GM18861 (cell line): Measurements from ENCODE around the gene PFDN1.
"Not testable (repeated sequence)": the region's sequence is repeated elsewhere in the genome, so short reads cannot be mapped to it uniquely, and the experiment has no call there.

Experiments
- ATAC-seq: cut with Tn5 transposase; IDR thresholded peaks from one replicate; pipeline ENCODE4 v1.9.1; 2021; ENCODE audit not compliant: unreplicated experiment

PFDN1 gene, protein sequence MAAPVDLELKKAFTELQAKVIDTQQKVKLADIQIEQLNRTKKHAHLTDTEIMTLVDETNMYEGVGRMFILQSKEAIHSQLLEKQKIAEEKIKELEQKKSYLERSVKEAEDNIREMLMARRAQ

DNA sequence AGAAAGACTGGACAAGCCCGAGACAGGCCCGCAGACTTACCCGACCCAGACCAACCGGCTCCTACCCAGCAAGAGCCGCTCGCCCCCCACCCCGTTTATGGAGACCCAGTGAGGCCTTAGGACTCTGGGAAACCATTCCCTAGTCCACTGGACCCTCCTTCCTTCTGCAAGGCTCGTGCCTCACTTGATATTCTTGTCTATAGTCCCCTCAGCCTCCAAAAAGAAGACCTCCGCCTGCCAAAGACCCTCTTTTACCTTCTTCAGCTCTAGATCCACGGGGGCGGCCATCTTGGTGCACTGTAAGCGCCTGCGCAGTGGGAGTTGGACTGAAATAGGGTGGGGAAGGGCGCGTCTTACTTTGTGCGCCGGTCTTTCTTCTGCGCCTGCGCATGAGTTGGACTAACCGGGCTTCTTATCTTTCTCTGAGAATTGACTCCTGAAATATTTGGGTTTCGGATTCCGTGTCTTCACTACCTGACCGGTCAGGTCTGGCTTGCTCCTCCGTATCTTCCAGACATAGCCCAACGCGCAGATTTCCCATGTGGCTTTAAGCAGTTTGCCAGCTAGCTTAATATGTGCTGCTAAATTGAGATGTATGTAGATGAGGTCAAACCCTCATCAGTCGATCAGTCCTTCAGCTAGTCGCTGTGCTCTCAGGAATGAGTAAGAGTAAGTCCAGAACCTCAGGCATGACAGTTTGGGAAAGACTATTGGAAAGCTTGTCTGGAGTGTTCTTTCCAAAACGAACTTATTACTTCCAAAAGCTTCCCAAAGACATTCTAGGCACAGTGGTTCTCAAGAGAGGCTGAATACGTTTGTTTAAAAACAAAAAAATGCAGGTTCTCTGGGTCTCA, at the start of gene PFDN1:
TSS of gene PFDN1 (minus strand) at position 316 of the 854 bp plus-strand sequence. CDS start at position 288, 28 bp downstream.
- peak; percentile 90 for ATAC-seq

DNA sequence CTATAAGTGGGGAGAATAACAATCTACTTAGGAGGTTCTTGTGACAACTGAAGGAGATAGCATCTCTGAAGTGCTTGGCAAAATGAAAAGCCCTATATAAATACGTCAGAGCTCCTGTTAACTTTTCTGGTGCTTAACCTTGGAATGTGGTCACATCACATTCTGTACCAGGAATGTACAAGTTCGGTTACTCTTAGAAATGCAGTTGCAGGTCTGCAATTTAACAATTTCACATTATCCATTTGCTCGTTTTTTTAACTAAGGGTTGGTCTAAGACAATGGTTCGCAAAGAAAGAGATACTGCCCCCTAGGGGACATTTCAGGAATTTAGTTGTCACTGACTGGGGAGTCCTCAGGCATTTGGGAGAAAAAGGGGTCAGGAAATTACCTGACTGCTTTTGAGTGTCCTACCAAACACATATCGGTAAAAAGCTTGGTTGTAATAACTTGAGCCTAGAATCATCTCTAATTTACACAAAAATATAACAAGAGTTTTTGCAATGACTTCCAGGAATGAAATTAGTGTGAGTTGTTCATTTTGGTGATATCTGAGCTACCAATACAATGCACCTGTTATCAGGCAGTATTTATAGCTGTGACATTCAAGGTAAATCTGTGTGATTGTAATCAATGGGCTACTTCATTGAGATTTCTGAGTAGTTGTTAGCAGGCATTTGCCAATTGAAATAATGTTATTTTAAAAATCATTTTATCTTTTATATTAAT, 48.9 kb upstream of the PFDN1 start:
- peak; percentile 77 for ATAC-seq

DNA sequence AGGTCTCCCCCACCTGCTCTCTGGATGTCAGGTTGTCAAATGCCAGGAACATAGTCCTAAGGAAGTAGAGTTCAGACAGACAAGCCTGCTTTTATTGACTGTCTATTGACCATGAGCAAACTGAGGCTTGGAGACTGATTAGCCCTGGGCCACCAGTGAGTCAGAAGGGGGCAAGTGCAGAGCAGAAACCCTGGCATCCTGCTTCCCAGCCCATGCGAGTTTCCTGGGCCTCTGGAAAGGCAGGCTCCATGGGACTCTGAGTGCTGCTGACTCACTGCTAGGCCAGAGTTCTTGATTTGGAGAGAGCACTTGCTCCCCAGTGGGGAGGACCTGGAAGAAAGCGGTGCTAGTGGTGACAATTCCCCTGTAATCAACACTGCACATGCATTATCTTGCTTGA, 46.3 kb upstream of the PFDN1 start:
- ATAC-seq: no peak

DNA sequence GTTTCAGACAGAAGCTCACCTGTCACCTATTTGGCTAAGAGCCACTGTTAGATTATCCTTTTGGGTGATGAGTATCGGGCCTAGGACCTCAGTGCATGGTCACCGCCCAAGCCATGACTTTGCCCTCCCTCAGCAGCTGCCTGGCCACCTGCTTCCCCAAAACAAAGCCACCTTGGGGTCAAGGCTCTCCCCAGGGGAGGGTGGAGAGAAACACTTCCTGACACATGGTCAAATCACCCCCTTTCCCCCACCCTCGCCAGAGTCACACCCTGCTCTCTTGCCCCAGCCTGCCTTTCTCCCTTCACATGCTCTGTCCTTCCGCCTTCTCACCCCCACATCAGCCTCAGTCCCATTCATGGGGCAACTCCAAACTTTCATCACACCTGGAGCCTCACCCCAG, 45.2 kb upstream of the PFDN1 start:
- no peak for ATAC-seq

DNA sequence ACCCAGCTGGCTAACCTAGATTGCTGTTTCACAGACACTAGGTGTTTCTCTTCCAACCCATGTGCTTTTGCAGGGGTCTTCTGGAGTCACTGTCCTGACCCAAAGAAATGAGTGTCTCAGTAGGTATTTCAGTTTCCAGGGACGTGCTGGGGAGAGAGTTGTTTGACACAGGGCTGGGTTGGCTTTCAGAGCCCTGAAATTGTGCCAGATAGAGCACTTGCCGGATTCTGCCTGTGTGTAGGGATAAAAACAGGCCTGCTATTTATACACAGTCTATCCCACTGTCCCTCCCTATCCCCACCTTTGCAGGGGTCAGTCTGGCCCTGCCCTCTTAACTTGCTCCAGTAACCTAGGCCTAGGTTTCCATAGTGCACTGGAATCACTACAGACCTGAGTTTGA, 44.5 kb upstream of the PFDN1 start:
- no peak for ATAC-seq

DNA sequence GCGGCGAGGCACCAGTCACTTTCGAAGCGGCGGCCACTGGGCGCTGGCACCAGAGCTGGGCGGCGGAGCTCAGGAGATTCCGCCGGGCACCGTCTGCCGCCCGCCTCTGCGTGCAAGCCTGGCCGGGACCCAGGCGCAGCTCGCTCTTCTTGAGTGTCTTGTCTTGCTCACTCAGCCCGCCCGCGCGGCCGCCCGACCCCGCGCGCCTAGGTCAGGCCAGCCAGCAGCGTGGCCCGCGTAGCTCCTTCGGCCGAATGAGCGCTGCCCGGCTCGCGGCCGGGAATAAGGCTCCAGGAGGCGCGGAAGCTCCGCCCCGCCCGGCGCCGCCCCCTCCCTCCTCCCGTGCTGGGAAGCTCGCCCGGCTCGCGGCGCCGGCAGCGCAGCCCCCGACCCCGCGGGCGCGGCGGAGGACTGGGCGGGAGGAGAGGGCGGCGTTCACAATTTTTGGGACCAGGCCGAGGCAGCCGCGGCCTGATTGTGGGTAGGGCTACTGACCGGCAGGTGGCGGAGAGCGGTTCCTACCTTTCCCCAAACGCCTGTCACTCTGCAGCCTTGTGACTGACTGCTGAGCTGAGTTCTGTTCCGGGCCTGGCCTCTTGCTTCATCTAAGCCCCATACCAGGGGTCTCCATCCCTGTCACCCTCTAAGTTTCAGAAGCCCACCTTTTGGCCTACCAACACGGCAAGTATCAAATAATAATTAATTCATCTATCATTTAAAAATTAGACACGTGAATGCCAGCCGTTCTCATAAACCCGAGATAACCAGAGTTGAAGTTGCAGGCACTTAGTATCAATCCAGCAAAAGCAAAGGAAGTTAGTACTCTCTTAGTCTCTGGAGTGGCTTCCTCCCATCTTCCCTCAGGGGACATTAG, 43.7 kb upstream of the PFDN1 start, which contains the start of gene HBEGF:
TSS of gene HBEGF (minus strand) at position 256 of the 874 bp plus-strand sequence. CDS start 275 bp downstream, outside the sequence.
- ATAC-seq: peak; percentile 58

DNA sequence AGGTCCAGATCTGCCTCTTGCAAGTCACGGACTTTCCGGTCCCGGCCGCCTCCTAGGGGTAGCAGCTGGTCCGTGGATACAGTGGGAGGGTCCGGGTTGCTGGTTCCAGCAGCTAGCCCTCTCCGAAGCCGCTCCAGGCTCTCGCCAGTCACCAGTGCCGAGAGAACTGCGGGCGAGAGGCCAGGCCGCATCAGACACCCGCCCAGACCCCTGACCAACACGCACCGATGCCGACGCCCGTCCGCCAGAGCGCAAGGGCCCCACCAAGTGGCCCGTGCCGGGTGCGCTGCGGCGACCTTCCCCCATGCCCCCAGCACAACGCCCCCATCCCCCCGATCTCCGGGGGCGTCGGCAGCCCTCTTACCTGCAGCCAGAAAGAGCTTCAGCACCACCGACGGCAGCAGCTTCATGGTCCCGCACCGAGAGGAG, 43.0 kb upstream of the PFDN1 start:
- peak; percentile 4 for ATAC-seq

DNA sequence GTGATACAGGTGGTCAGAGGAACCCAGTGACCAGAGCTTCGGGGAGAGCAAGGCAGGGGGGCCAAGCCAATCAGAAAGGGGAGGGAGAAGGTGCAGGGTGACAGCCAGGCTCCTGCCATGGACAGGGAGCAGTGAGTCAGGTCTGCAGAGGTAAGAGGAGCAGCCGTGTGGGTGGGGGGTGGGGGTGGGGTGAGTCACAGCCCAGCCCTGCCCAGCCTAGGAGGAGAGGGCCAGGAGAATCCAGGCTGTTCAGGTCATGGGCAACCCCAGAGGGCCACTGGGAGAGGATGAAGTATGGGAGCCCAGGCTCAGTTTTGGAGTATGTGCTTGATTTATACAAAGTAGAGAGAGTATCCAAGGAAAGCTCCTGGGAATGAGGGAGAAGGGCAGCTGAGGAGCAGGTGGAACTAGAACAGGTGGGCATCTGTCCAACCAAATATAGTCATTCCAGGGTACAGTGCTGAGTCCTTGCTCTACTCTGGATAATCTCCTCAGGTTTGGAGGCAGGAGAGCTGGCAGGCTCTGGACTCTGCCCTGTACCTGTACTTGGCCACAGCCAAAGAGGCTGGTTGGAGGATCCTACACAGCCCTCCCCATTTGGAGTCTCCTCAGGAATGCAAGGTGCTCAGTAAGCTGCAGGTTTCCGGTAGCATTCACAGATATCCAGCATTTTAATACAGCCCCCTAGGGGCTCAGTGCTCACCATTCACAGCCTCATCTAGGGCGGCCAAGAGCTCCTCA, 42.0 kb upstream of the PFDN1 start:
- no peak for ATAC-seq

DNA sequence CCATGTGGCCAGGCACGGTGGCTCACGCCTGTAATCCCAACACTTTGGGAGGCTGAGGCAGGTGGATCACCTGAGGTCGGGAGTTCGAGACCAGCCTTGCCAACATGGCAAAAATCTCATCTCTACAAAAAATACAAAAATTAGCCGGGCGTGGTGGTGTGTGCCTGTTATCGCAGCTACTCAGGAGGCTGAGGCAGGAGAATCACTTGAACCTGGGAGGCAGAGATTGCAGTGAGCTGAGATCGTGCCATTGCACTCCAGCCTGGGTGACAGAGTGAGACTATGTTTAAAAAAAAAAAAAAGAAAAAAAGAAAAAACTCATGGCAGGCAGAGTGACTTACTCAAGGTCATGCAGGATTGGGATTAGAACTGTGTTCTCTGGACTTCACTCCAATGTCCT, 40.9 kb upstream of the PFDN1 start:
- not testable (repeated sequence) for ATAC-seq

DNA sequence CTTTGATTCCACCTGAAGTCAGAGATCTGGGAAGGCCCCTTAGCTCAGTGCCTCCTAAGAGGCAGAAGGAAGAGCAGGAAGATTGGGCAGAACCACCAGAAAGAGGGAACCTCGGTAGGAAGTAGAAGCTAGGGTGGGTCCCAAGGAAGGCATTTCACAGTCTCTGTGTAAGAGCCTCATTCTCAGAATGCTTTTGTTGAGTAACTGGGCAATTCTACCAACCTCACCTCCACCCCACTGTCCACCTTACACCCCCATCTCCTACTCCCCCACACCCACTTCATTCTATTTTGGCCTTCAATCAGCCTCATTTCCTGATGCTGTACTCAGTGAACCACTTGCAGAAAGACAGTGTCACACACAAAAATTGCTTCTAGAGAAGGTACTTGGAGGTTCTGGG, 40.0 kb upstream of the PFDN1 start:
- no peak for ATAC-seq

DNA sequence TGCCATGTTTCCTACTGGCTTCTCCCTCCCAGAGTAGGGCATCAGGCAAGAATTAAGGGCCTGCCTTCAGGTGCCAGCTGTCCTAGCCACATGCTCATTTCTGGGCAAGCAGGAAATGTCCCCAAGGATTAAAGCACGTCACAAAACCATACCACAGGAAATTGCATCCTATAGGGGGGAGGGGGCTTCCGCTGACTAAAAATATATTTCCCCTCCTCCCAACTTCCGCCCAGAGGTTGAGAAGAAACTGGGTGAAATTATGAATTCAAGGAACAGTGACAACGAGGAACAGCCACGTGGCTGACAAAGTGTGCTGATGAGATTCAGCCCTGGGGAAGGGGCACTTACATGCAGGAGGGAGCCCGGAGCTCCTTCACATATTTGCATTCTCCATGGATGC, 39.4 kb upstream of the PFDN1 start:
- no peak for ATAC-seq

DNA sequence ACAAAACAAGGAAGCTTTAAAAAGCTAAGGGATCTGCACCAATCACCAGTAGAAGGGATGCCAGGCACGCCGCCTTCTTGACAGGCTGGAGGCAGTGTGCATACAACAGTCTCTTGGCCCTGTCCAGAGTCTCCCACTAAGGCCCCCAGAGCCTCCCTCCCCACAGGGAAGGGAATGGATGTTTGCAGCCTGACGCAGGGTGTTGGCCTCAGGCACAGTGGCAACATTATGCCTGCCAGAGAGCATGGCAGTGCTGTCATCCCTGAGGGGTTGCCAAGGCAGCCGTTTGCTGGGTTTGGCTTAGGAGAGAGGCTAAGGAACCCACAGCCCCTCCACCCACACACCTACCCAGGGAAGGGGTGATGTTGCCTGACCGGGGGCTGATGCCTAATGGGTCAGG, 38.7 kb upstream of the PFDN1 start:
- no peak for ATAC-seq

DNA sequence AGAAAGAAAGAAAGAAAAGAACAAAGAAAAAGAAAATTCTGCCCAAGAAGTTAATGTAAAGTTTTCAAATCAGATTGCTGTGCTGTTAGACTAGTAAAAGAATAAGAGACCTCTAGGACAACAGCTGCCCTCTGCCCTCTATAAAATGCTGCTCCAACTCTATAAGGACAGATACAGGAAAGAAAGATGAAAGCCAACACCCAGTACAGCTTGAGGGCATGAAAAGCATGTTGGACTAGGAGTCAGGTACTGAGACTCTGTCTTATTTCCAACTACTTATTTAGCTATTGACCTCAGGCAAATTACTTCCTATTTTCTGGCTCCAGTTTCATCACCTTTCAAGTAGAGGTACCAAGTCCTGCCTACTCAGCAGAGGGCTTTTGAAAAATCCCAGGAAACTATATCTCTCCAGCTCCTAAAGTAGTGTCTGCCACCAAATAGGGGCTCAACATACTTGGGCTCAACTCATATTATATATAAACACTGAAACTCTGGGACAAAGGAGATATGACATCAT, 37.8 kb upstream of the PFDN1 start:
- no peak for ATAC-seq

DNA sequence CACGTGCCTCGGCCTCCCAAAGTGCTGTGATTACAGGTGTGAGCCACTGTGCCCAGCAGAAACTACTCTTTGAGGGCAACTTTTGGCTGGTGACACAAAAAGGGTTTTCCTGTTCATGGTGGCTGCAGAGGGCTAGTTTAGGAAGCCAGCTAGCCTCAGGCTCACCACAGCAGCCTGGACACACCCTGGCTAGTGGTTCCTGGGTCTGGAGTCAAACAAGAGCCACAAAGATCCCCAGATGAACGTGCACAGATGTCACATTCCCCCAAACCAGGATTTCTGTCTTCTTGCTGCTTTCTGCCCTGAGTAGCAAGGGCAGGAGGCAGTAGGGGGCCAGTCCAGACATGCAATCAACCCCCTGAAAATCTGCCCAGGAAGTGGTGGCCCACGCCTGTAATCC, 36.7 kb upstream of the PFDN1 start:
- ATAC-seq: no peak

DNA sequence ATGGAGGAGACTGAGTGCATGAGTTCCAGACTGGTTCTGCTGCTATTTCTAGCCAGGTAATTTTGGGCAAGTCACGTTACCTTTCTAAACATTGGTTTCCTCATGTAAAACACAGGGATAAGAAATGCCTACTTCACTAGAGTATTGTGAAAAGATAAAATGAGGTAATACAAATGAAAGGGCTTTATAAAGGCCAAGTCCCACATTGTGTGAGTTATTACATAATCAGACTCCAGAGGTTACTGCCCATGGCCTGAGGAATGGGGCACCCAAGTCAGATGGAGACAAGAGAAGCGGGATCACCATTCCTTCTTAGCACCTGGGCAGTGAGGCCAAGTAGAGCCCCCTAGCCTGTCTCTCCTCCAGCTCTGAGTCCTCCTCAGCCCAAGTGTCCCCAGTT, 36.0 kb upstream of the PFDN1 start:
- ATAC-seq: no peak

DNA sequence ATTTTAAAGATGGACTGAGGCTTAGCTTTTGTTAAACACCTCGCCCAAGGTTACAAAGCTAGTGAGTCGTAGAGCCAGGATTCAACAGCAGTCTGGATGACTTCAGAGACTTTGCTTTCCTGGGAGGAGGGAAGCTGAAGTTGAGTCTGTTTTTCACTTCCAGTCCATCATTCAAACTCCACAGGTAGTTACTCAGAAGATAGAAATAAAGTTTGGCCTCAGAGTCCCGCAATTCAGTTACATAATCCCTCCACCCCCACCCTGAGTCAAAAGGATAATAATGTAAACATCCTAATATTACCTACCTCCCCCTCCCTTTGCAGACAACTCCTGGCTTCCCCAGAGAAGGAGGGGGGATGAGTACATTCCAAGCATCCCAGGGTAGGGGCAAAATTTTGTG, 35.4 kb upstream of the PFDN1 start:
- ATAC-seq: no peak

DNA sequence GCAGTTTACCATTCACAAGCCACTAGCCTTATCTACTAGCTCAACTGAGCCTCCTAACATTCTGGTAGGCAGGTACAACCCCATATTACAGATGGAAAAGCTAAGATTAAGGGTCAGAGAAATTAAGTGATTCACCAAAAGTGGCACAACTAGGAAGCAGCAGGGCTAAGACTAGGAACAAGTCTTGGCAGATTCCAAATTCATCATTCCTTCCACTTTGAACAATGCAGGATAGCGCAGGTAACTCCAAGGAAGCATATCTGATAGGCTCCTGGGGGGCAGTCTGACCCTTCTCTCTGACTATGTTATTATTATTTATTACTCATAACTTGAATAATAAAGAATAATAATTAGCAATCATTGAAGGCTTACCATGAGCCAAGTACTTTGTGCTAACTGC, 35.0 kb upstream of the PFDN1 start:
- ATAC-seq: no peak

DNA sequence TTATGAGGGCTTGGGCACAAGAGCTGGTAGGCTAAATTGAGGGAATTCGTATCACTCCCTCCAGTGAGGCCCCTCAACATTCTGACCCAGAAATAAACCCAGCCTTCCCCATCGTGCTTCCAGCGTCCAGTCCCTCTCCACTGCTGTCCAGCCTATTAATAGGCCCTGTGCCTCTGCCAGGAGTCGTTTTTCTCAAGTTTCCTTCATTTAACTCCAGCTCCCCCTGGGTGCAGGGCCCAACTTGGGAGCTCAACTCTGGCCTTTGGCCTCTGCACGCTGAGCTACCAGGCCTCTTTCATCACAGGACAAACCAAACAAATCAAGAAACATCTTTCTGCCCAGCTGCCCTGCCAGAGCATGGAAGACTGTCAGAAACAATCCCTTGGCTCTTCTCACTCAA, 33.5 kb upstream of the PFDN1 start:
- no peak for ATAC-seq

DNA sequence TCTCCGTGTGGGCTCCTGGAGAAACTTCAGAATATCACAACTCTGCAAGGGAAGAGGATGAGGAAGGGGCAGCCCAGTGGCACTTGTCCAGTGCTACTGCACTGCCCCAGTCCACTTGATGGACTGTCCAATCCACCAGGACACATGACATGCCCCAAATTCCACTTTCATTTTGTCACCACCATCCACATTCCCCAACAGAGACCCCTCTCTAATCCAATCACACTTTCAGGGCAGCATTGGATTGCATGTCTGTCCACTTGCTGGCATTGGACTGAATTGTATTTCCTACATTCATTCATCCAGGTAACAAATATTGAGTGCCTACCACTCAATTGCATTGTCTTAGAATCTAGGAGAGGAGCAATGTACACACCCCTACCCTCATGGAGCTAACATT, 28.7 kb upstream of the PFDN1 start:
- ATAC-seq: no peak
